ENCODE results near the gene CDKN2AIPNL. TPM values are rescaled to one million over a fixed set of nuclear protein-coding genes. Genes with fewer than 3 reads are reported as not detected.

The CDKN2AIPNL gene
- total and polyA plus RNA-seq, 2 of the 13 experiments (the other 11 are each of a cell fraction or from before 2014, with no cell fraction given) = 17.4 to 46.5 TPM

DNA sequence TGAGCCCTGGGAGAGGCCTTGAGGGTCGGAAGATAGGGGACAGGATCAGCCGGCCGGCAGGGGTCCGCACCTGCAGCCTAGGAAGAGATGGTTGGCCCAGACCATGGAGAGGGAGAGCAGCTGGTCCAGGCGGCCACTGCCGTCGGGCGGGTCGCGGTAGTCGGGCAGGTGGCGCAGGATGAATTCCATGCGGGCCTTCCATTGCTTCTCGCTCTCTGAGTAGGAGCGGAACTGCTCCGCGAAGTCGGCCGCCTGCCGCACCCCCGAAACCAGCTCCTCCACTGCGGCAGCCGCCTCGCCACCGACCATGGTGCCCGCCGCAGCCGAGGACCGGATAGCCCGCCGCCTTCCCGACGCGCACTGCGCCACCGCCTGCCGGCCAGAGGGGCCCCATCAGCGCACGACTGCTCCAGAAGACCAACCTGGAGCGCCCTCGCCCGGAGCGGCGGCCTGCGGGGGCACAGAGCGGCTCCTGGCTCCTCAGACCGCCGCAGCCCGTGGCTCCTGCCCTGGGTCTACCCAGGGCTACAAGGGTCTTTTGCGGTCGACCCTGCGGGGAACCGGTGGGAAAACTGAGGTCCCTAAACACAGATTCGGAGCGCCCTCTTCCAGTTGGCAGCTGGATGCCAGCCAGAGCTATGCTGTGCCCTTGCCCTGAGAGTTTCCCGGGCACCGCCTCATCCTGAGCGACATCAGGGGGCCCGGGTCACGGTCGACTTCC is at the start of gene CDKN2AIPNL (continued):
- TF ChIP-seq, protein P1, sequence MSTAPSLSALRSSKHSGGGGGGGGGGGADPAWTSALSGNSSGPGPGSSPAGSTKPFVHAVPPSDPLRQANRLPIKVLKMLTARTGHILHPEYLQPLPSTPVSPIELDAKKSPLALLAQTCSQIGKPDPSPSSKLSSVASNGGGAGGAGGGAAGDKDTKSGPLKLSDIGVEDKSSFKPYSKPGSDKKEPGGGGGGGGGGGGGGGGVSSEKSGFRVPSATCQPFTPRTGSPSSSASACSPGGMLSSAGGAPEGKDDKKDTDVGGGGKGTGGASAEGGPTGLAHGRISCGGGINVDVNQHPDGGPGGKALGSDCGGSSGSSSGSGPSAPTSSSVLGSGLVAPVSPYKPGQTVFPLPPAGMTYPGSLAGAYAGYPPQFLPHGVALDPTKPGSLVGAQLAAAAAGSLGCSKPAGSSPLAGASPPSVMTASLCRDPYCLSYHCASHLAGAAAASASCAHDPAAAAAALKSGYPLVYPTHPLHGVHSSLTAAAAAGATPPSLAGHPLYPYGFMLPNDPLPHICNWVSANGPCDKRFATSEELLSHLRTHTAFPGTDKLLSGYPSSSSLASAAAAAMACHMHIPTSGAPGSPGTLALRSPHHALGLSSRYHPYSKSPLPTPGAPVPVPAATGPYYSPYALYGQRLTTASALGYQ (CRISPR knock-in tag; IDR thresholded peaks at IDR 0.05) = peak; percentile 84
- TF ChIP-seq STAT5B (CRISPR knock-in tag; IDR thresholded peaks at IDR 0.05) (peak; percentile 80; the same call in 1 of the 2 replicates), ZKSCAN8 (CRISPR knock-in tag; IDR thresholded peaks at IDR 0.05; ENCODE audit: borderline replicate concordance) (peak; percentile 90; the same call in 1 of the 2 replicates), RFXANK (CRISPR knock-in tag; IDR thresholded peaks at IDR 0.05) (peak; percentile 79), TFDP1 (CRISPR knock-in tag; IDR thresholded peaks at IDR 0.05; ENCODE audit: borderline replicate concordance) (peak; percentile 96), ZFYVE20 (CRISPR knock-in tag; IDR thresholded peaks at IDR 0.05; ENCODE audit: borderline replicate concordance, low read depth) (peak; percentile 85; the same call in 1 of the 2 replicates), ZNF33B (CRISPR knock-in tag; IDR thresholded peaks at IDR 0.05) (peak; percentile 85), NBN (conservative IDR thresholded peaks at IDR 0.05) (no peak), CBX5 (CRISPR knock-in tag; IDR thresholded peaks at IDR 0.05; ENCODE audit: borderline replicate concordance) (peak; percentile 95; the same call in 1 of the 2 replicates), ZNF362 (CRISPR knock-in tag; IDR thresholded peaks at IDR 0.05; ENCODE audit: borderline replicate concordance) (peak; percentile 85), PHF20 (CRISPR knock-in tag; IDR thresholded peaks at IDR 0.05) (peak; percentile 94), CENPT (CRISPR knock-in tag; IDR thresholded peaks at IDR 0.05; ENCODE audit: low read depth) (peak; percentile 69; the same call in 1 of the 2 replicates), ZNF780A (CRISPR knock-in tag; IDR thresholded peaks at IDR 0.05) (peak; percentile 86), ZNF558 (CRISPR knock-in tag; IDR thresholded peaks at IDR 0.05; ENCODE audit: borderline replicate concordance) (peak; percentile 96; the same call in 1 of the 2 replicates), SRSF4 (IDR thresholded peaks at IDR 0.05; ENCODE audit: low read depth, low read length, poor library complexity, severe bottlenecking) (no peak), ZNF713 (CRISPR knock-in tag; IDR thresholded peaks at IDR 0.05) (0 out of 2 replicates have a peak, but pooled peaks have one; percentile 72), MXD4 (CRISPR knock-in tag; IDR thresholded peaks at IDR 0.05) (peak; percentile 85), KDM1A (CRISPR knock-in tag; IDR thresholded peaks at IDR 0.05) (no peak; the same call in 1 of the 2 replicates)
- TF ChIP-seq, protein P2, sequence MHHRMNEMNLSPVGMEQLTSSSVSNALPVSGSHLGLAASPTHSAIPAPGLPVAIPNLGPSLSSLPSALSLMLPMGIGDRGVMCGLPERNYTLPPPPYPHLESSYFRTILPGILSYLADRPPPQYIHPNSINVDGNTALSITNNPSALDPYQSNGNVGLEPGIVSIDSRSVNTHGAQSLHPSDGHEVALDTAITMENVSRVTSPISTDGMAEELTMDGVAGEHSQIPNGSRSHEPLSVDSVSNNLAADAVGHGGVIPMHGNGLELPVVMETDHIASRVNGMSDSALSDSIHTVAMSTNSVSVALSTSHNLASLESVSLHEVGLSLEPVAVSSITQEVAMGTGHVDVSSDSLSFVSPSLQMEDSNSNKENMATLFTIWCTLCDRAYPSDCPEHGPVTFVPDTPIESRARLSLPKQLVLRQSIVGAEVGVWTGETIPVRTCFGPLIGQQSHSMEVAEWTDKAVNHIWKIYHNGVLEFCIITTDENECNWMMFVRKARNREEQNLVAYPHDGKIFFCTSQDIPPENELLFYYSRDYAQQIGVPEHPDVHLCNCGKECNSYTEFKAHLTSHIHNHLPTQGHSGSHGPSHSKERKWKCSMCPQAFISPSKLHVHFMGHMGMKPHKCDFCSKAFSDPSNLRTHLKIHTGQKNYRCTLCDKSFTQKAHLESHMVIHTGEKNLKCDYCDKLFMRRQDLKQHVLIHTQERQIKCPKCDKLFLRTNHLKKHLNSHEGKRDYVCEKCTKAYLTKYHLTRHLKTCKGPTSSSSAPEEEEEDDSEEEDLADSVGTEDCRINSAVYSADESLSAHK (CRISPR knock-in tag; IDR thresholded peaks at IDR 0.05; ENCODE audit: borderline replicate concordance) = no peak
- TF ChIP-seq, protein P3, sequence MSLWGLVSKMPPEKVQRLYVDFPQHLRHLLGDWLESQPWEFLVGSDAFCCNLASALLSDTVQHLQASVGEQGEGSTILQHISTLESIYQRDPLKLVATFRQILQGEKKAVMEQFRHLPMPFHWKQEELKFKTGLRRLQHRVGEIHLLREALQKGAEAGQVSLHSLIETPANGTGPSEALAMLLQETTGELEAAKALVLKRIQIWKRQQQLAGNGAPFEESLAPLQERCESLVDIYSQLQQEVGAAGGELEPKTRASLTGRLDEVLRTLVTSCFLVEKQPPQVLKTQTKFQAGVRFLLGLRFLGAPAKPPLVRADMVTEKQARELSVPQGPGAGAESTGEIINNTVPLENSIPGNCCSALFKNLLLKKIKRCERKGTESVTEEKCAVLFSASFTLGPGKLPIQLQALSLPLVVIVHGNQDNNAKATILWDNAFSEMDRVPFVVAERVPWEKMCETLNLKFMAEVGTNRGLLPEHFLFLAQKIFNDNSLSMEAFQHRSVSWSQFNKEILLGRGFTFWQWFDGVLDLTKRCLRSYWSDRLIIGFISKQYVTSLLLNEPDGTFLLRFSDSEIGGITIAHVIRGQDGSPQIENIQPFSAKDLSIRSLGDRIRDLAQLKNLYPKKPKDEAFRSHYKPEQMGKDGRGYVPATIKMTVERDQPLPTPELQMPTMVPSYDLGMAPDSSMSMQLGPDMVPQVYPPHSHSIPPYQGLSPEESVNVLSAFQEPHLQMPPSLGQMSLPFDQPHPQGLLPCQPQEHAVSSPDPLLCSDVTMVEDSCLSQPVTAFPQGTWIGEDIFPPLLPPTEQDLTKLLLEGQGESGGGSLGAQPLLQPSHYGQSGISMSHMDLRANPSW (CRISPR knock-in tag; IDR thresholded peaks at IDR 0.05; ENCODE audit: borderline replicate concordance) = no peak; the same call in 1 of the 2 replicates

All from HepG2 (cell line).